ENCODE results near the gene CDA.

DNA sequence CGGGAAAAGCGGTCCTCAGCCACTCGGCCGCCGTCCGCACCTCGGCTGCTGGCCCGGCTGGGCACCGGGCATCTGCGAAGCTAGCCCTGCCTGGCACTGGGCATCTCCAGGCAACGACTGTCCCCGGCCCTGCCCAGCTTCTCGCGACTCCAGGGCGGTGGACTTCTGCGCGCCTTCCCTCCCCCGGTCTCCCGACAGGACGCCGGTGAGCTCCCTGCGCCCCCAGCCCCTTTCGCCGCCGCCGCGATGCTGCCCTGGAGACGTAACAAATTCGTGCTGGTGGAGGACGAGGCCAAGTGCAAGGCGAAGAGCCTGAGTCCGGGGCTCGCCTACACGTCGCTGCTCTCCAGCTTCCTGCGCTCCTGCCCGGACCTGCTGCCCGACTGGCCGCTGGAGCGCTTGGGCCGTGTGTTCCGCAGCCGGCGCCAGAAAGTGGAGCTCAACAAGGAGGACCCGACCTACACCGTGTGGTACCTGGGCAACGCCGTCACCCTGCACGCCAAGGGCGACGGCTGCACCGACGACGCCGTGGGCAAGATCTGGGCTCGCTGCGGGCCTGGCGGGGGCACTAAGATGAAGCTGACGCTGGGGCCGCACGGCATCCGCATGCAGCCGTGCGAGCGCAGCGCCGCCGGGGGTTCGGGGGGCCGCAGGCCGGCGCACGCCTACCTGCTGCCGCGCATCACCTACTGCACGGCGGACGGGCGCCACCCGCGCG is 36.0 kb upstream of the CDA start:
- TF ChIP-seq, protein P1, sequence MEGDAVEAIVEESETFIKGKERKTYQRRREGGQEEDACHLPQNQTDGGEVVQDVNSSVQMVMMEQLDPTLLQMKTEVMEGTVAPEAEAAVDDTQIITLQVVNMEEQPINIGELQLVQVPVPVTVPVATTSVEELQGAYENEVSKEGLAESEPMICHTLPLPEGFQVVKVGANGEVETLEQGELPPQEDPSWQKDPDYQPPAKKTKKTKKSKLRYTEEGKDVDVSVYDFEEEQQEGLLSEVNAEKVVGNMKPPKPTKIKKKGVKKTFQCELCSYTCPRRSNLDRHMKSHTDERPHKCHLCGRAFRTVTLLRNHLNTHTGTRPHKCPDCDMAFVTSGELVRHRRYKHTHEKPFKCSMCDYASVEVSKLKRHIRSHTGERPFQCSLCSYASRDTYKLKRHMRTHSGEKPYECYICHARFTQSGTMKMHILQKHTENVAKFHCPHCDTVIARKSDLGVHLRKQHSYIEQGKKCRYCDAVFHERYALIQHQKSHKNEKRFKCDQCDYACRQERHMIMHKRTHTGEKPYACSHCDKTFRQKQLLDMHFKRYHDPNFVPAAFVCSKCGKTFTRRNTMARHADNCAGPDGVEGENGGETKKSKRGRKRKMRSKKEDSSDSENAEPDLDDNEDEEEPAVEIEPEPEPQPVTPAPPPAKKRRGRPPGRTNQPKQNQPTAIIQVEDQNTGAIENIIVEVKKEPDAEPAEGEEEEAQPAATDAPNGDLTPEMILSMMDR (IDR thresholded peaks at IDR 0.05; ENCODE audit: insufficient read depth, low read length, poor library complexity, severe bottlenecking): no peak
- no peak for TF ChIP-seq EZH2phosphoT487 (conservative IDR thresholded peaks at IDR 0.05; ENCODE audit: low read length)

All from SU-DHL-6 (cell line).